H9 (cell line): ENCODE data around the gene ACOT7. TPM values are rescaled to one million over a fixed set of nuclear protein-coding genes. Genes with fewer than 3 reads are reported as not detected.

Experiments used
- DNase-seq: peaks from one replicate; pipeline ENCODE4 v3.0.0-alpha.2; 2017
- H2AFZ ChIP-seq: one replicate; pipeline ENCODE4 v1.6.1; 2013; ENCODE audit warnings: mild to moderate bottlenecking, low read length, control low read depth, moderate library complexity
- H2AK5ac ChIP-seq: 2 replicates; pipeline ENCODE4 v1.6.1; 2013; ENCODE audit warnings: low read length, control low read depth, mixed read lengths; ENCODE audit not compliant: insufficient read length
- H2BK120ac ChIP-seq: one replicate; pipeline ENCODE4 v1.6.1; 2013; ENCODE audit warnings: low read depth, mild to moderate bottlenecking, low read length, control low read depth, inconsistent platforms; ENCODE audit not compliant: poor library complexity, severe bottlenecking
- H2BK12ac ChIP-seq: 2 replicates; pipeline ENCODE4 v1.6.1; 2013; ENCODE audit warnings: low read length, control low read depth, mixed read lengths, low read depth; ENCODE audit not compliant: insufficient read length
- H2BK15ac ChIP-seq: 2 replicates; pipeline ENCODE4 v1.6.1; 2013; ENCODE audit warnings: low read depth, low read length, control low read depth
- H2BK20ac ChIP-seq: one replicate; pipeline ENCODE4 v1.6.1; 2013; ENCODE audit warnings: low read depth, mild to moderate bottlenecking, low read length, control low read depth, inconsistent platforms; ENCODE audit not compliant: poor library complexity, severe bottlenecking
- H2BK5ac ChIP-seq: 2 replicates; pipeline ENCODE4 v1.6.1; 2013; ENCODE audit warnings: low read length, control low read depth, mixed read lengths; ENCODE audit not compliant: insufficient read length
- H3K14ac ChIP-seq: 2 replicates; pipeline ENCODE4 v1.6.1; 2013; ENCODE audit warnings: low read length, control low read depth; ENCODE audit not compliant: insufficient read depth
- H3K18ac ChIP-seq: 2 replicates; pipeline ENCODE4 v1.6.1; 2013; ENCODE audit warnings: low read depth, mild to moderate bottlenecking, mixed read lengths, low read length, control low read depth; ENCODE audit not compliant: insufficient read length
- H3K23ac ChIP-seq: 2 replicates; pipeline ENCODE4 v1.6.1; 2013; ENCODE audit warnings: low read length, control low read depth, mixed read lengths, low read depth; ENCODE audit not compliant: insufficient read length
- H3K23me2 ChIP-seq: 2 replicates; pipeline ENCODE4 v1.6.1; 2013; ENCODE audit warnings: low read depth, mild to moderate bottlenecking, mixed read lengths, low read length, control low read depth; ENCODE audit not compliant: insufficient read length, poor library complexity, severe bottlenecking
- H3K27ac ChIP-seq: 2 replicates; pipeline ENCODE4 v1.5.1; 2013; ENCODE audit warnings: low read length, control low read depth, mixed read lengths, low read depth; ENCODE audit not compliant: insufficient read length
- H3K27me3 ChIP-seq: 2 replicates; pipeline ENCODE4 v1.6.1; 2013; ENCODE audit warnings: low read length, control low read depth, inconsistent platforms; ENCODE audit not compliant: insufficient read depth
- H3K4ac ChIP-seq: 2 replicates; pipeline ENCODE4 v1.6.1; 2013; ENCODE audit warnings: low read depth, mild to moderate bottlenecking, control low read depth, inconsistent platforms, low read length, moderate library complexity
- H3K4me1 ChIP-seq: 2 replicates; pipeline ENCODE4 v1.6.1; 2013; ENCODE audit warnings: low read length, control low read depth, inconsistent platforms; ENCODE audit not compliant: insufficient read depth
- H3K4me2 ChIP-seq: 2 replicates; pipeline ENCODE4 v1.6.1; 2013; ENCODE audit warnings: low read length, control low read depth, mixed read lengths; ENCODE audit not compliant: insufficient read length, insufficient read depth
- H3K56ac ChIP-seq: 2 replicates; pipeline ENCODE4 v1.6.1; 2013; ENCODE audit warnings: low read depth, mild to moderate bottlenecking, mixed read lengths, low read length, control low read depth; ENCODE audit not compliant: insufficient read length
- H3K79me1 ChIP-seq: 2 replicates; pipeline ENCODE4 v1.6.1; 2013; ENCODE audit warnings: low read depth, mild to moderate bottlenecking, moderate library complexity, low read length, control low read depth, inconsistent platforms; ENCODE audit not compliant: insufficient read depth, poor library complexity, severe bottlenecking
- H3K79me2 ChIP-seq: 2 replicates; pipeline ENCODE4 v1.6.1; 2013; ENCODE audit warnings: low read length, control low read depth, inconsistent platforms; ENCODE audit not compliant: insufficient read depth
- H3K9ac ChIP-seq: 2 replicates; pipeline ENCODE4 v1.6.1; 2013; ENCODE audit warnings: low read length, control low read depth, mixed read lengths; ENCODE audit not compliant: insufficient read length; ENCODE audit errors: extremely low read depth
- H3K9me3 ChIP-seq: one replicate; pipeline ENCODE4 v1.6.1; 2013; ENCODE audit warnings: low read depth, low read length, inconsistent platforms; ENCODE audit not compliant: control insufficient read depth
- H3T11ph ChIP-seq: one replicate; pipeline ENCODE4 v1.6.1; 2013; ENCODE audit warnings: mild to moderate bottlenecking, low read length, control low read depth, inconsistent platforms
- H4K20me1 ChIP-seq: one replicate; pipeline ENCODE4 v1.6.1; 2013; ENCODE audit not compliant: control insufficient read depth, insufficient read length, insufficient read depth
- H4K5ac ChIP-seq: 2 replicates; pipeline ENCODE4 v1.6.1; 2013; ENCODE audit warnings: low read depth, mild to moderate bottlenecking, mixed read lengths, low read length, control low read depth; ENCODE audit not compliant: insufficient read length
- H4K8ac ChIP-seq: replicated peaks from 2 replicates; pipeline ENCODE4 v1.6.1; 2013; ENCODE audit warnings: low read length, control low read depth, mixed read lengths, low read depth; ENCODE audit not compliant: insufficient read length
- H4K91ac ChIP-seq: 2 replicates; pipeline ENCODE4 v1.6.1; 2013; ENCODE audit warnings: low read depth, mild to moderate bottlenecking, moderate library complexity, mixed read lengths, low read length, control low read depth; ENCODE audit not compliant: insufficient read length
- H3K27ac Mint-ChIP-seq, 3 experiments: 2 replicates in 2 of 3; 3 replicates in 1 of 3; pipeline ENCODE4 v1.8.0; 2020 to 2021; ENCODE audit warnings: mixed read lengths in 3 of 3, mild to moderate bottlenecking in 1 of 3, moderate library complexity in 1 of 3
- H3K27me3 Mint-ChIP-seq: 2 replicates; pipeline ENCODE4 v1.8.0; 2021; ENCODE audit warnings: low read depth, mild to moderate bottlenecking, moderate library complexity, mixed read lengths
- H3K36me3 Mint-ChIP-seq, 3 experiments: 2 replicates in 2 of 3; 3 replicates in 1 of 3; pipeline ENCODE4 v1.8.0; 2020 to 2021; ENCODE audit warnings: low read depth in 3 of 3, mixed read lengths in 3 of 3; ENCODE audit not compliant: insufficient read depth in 1 of 3
- H3K4me1 Mint-ChIP-seq, 2 experiments: 2 replicates each; pipeline ENCODE4 v1.8.0; 2020; ENCODE audit warnings: mixed read lengths in 2 of 2
- H3K4me3 Mint-ChIP-seq, 2 experiments: 2 replicates in 1 of 2; 3 replicates in 1 of 2; pipeline ENCODE4 v1.8.0; 2020 to 2021; ENCODE audit warnings: mild to moderate bottlenecking in 2 of 2, mixed read lengths in 2 of 2, moderate library complexity in 1 of 2
- H3K9me3 Mint-ChIP-seq, 2 experiments: 2 replicates in 1 of 2; 3 replicates in 1 of 2; pipeline ENCODE4 v1.8.0; 2020; ENCODE audit warnings: mild to moderate bottlenecking in 2 of 2, mixed read lengths in 2 of 2, moderate library complexity in 1 of 2
- WGBS: extraction: QIAGEN DNeasy Blood & Tissue Kit; methylation state at CpG from one replicate; pipeline ENCODE4 v1.1.7; 2013; ENCODE audit warnings: missing lambda C conversion rate, low lambda C conversion rate, mixed read lengths; ENCODE audit not compliant: insufficient read length; ENCODE audit errors: extremely low coverage; 5-methylcytosine and 5-hydroxymethylcytosine counted together
- total RNA-seq: library from RNA; stranded (reverse); gene quantifications from 2 replicates; pipeline ENCODE4 v1.2.1, GENCODE V29; 2021
- TF ChIP-seq, protein P1 (sequence below): fragments of 200-600 bp; sonication (generic); conservative IDR thresholded peaks from 3 replicates; pipeline ENCODE4 v1.8.0; 2021; ENCODE audit warnings: antibody characterized with exemption, mild to moderate bottlenecking

Gene ACOT7
- total RNA-seq, 1 experiment from 2014 or later: 87.4 TPM

DNA sequence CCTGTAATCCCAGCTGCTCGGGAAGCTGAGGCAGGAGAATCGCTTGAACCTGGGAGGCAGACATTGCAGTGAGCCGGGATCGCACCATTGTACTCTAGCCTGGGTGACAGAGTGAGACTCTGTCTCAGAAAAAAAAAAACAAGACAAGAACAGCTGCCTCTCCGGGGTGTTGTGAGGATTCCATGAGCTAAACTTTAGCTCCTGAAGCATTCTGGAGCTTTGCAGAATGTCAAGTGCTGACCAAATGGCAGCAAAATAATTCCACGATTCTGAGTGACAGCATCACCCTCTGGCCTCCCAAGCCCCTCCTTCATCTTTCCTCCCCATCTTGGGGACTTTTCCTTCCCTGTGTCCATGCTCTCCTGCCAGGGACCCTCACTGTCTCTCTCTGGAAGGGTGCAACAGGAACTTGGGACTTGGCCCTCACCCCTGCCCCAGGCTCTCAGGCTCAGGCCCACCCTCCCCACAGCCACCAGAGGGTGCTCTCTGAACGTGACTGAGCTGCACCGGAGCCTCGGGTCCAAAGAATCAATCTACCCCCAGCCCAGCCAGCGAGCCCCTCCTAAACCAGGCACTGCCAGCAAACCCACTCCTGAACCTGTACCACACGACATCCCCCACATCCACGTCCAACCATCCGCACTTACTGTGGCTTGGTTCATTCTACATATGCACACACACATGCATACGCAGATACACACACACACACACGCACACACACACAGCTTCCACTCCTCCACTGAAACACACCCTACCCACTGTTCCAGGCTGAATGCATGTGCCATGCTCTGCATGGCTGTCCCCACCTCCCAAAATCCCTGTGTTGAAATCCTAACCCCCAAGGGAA, 45.7 kb downstream of the ACOT7 start:
- Histone ChIP-seq H3K4me2 (no peak overlapping the region), H3K56ac (no peak overlapping the region), H4K5ac (no peak overlapping the region), H4K91ac (no peak overlapping the region), H4K8ac (no peak overlapping the region), H2AK5ac (no peak overlapping the region), H3K79me1 (peaks cover 5% of the 10 kb centered on the region), H3T11ph (no peak overlapping the region), H3K4ac (no peak overlapping the region), H3K18ac (no peak overlapping the region), H2BK12ac (no peak overlapping the region), H3K9ac (no peak overlapping the region), H2BK120ac (no peak overlapping the region), H4K20me1 (no peaks in the 10 kb centered on the region), H2AFZ (no peak overlapping the region), H3K27ac (no peak overlapping the region), H3K27me3 (no peaks in the 10 kb centered on the region), H3K4me1 (0 out of 2 replicates have a peak, but pooled peaks cover 3% of the 10 kb centered on the region), H3K9me3 (no peaks in the 10 kb centered on the region), H2BK20ac (no peak overlapping the region), H3K14ac (no peak overlapping the region), H3K79me2 (no peaks in the 10 kb centered on the region; the same call in 1 of the 2 replicates), H2BK5ac (no peak overlapping the region), H3K23ac (no peak overlapping the region), H2BK15ac (no peak overlapping the region), H3K23me2 (no peaks in the 10 kb centered on the region)
- Mint-ChIP-seq H3K4me3 (peak overlapping the region in 1 of 2 experiments; percentile 21; a peak in 2 of 5 replicates), H3K36me3 (peaks cover 6 to 19% (median 11%) of the 10 kb centered on the region in 3 experiments; a peak in 6 of 7 replicates), H3K4me1 (peaks cover 13 to 28% of the 10 kb centered on the region in 2 experiments), H3K27me3 (no peaks in the 10 kb centered on the region), H3K9me3 (no peaks in the 10 kb centered on the region; a peak in 1 of 5 replicates), H3K27ac (peak overlapping the region; percentile 15 to 50 (median 46); a peak in 4 of 7 replicates)
- peak; percentile 60 for DNase-seq
- TF ChIP-seq, protein P1, sequence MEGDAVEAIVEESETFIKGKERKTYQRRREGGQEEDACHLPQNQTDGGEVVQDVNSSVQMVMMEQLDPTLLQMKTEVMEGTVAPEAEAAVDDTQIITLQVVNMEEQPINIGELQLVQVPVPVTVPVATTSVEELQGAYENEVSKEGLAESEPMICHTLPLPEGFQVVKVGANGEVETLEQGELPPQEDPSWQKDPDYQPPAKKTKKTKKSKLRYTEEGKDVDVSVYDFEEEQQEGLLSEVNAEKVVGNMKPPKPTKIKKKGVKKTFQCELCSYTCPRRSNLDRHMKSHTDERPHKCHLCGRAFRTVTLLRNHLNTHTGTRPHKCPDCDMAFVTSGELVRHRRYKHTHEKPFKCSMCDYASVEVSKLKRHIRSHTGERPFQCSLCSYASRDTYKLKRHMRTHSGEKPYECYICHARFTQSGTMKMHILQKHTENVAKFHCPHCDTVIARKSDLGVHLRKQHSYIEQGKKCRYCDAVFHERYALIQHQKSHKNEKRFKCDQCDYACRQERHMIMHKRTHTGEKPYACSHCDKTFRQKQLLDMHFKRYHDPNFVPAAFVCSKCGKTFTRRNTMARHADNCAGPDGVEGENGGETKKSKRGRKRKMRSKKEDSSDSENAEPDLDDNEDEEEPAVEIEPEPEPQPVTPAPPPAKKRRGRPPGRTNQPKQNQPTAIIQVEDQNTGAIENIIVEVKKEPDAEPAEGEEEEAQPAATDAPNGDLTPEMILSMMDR: peak; percentile 80
- no CpG with 5 or more reads among the region's 15 CpGs for WGBS
